GM12878 (cell line): ENCODE results near the gene SLC2A4RG. TPM values are rescaled to one million over a fixed set of nuclear protein-coding genes. Genes with fewer than 3 reads are reported as not detected.

Experiments used
- EED ChIP-seq: sonication (generic); IDR thresholded peaks from 2 replicates; pipeline ENCODE4 v1.6.1; 2016; ENCODE audit warnings: antibody characterized with exemption, low read depth
- HCFC1 ChIP-seq: fragments of 150-350 bp; IDR thresholded peaks from 2 replicates; pipeline ENCODE4 v1.6.1; 2014; ENCODE audit warnings: low read length
- JUNB ChIP-seq: IDR thresholded peaks from 2 replicates; pipeline ENCODE4 v1.6.1; 2016; ENCODE audit warnings: antibody characterized with exemption, mild to moderate bottlenecking
- MYB ChIP-seq: fragments of 150-350 bp; IDR thresholded peaks from 2 replicates; pipeline ENCODE4 v1.6.1; 2014; ENCODE audit warnings: mild to moderate bottlenecking, low read depth, low read length, borderline replicate concordance
- MYC ChIP-seq: IDR thresholded peaks from 2 replicates; pipeline ENCODE4 v1.6.1; 2011; ENCODE audit warnings: mild to moderate bottlenecking, low read length, moderate library complexity, inconsistent platforms; ENCODE audit not compliant: insufficient read depth, insufficient replicate concordance, insufficient read length, severe bottlenecking
- ZNF274 ChIP-seq: IDR thresholded peaks from one replicate; pipeline ENCODE4 v1.8.0; 2011; ENCODE audit not compliant: insufficient read length, insufficient read depth
- polyA plus RNA-seq, 11 experiments: library from polyadenylated mRNA; depleted of rRNA in 4 of 11; unstranded in 6 of 11; stranded (reverse) in 5 of 11; fragments of >200 nt; fragmentation: Nextera tagmentation in 4 of 11; fragmentation: Illumina TruSeq in 1 of 11; extraction: Ambion mirVana in 4 of 11; extraction: Trizol in 1 of 11; gene quantifications; 1 replicate in 1 of 11; 2 replicates in 10 of 11; pipeline versions ENCODE4 v1.2.1 to v1.2.3, GENCODE V29; 2011 to 2016; ENCODE audit warnings: inconsistent platforms in 2 of 11, missing spikeins in 2 of 11, low read depth in 1 of 11
- total RNA-seq, 4 experiments: library from RNA; depleted of rRNA in 3 of 4; stranded (reverse); fragments of >200 nt in 3 of 4; fragmentation: Illumina TruSeq in 1 of 4; extraction: Trizol in 1 of 4; gene quantifications; 2 replicates each; pipeline versions ENCODE4 v1.2.1 to v1.2.3, GENCODE V29; 2013 to 2021
- TF ChIP-seq, protein P1 (sequence below): fragments of 450-650 bp; IDR thresholded peaks from 2 replicates; pipeline ENCODE4 v1.6.1; 2016; ENCODE audit warnings: mild to moderate bottlenecking
- TF ChIP-seq, protein P2 (sequence below): fragments of 450-650 bp; formaldehyde crosslinking; IDR thresholded peaks from 2 replicates; pipeline ENCODE4 v1.4.0; 2020; ENCODE audit warnings: mild to moderate bottlenecking, moderate library complexity

SLC2A4RG gene
- total and polyA plus RNA-seq, 10 of the 15 experiments (the other 5 are each of a cell fraction or from before 2014, with no cell fraction given), result 0.34 to 65.9 (median 13.3) TPM

DNA sequence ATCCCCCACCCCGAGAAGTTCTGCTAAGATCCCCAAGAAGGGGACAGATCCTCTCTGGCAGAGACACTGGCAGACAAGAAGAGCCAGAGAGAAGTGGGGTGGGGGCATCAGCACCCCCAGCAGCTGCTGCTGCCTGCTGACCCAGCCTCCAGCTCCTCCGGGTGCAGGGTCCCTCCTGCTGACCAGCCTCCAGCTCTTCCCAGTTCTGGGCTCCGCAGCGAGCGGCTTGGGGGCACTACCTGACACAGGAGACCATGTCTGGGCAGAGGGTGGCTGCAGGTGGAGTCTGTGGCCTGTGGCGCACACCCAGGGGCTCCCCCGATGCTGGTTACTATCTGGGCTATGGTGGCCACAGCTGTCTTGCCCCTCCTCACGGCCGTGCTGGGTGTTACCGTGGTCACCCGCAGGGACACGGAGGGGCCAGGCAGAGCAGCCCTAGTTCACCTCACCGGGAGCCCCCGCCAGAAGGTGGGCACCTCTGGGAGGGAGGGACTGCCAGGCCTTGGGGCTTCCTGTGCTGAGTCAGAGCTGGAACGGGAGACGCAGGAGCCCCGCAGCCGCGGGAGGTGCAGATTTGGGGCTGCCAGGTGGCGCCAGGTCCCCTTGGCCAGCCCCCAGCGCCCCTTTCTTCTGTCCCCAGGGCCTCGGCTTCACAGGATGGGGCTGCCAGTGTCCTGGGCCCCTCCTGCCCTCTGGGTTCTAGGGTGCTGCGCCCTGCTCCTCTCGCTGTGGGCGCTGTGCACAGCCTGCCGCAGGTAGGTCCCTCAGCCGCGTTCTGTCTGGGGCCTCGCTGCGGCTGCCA lies 2.5 kb upstream of the SLC2A4RG start (continued):
- no peak for TF ChIP-seq MYC
- TF ChIP-seq, protein P1, sequence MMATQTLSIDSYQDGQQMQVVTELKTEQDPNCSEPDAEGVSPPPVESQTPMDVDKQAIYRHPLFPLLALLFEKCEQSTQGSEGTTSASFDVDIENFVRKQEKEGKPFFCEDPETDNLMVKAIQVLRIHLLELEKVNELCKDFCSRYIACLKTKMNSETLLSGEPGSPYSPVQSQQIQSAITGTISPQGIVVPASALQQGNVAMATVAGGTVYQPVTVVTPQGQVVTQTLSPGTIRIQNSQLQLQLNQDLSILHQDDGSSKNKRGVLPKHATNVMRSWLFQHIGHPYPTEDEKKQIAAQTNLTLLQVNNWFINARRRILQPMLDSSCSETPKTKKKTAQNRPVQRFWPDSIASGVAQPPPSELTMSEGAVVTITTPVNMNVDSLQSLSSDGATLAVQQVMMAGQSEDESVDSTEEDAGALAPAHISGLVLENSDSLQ, result peak; percentile 23; the same call in 1 of the 2 replicates
- TF ChIP-seq, protein P2, sequence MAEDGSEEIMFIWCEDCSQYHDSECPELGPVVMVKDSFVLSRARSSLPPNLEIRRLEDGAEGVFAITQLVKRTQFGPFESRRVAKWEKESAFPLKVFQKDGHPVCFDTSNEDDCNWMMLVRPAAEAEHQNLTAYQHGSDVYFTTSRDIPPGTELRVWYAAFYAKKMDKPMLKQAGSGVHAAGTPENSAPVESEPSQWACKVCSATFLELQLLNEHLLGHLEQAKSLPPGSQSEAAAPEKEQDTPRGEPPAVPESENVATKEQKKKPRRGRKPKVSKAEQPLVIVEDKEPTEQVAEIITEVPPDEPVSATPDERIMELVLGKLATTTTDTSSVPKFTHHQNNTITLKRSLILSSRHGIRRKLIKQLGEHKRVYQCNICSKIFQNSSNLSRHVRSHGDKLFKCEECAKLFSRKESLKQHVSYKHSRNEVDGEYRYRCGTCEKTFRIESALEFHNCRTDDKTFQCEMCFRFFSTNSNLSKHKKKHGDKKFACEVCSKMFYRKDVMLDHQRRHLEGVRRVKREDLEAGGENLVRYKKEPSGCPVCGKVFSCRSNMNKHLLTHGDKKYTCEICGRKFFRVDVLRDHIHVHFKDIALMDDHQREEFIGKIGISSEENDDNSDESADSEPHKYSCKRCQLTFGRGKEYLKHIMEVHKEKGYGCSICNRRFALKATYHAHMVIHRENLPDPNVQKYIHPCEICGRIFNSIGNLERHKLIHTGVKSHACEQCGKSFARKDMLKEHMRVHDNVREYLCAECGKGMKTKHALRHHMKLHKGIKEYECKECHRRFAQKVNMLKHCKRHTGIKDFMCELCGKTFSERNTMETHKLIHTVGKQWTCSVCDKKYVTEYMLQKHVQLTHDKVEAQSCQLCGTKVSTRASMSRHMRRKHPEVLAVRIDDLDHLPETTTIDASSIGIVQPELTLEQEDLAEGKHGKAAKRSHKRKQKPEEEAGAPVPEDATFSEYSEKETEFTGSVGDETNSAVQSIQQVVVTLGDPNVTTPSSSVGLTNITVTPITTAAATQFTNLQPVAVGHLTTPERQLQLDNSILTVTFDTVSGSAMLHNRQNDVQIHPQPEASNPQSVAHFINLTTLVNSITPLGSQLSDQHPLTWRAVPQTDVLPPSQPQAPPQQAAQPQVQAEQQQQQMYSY (CRISPR knock-in tag), result no peak
- TF ChIP-seq JUNB, result peak; percentile 60
- no peak for TF ChIP-seq HCFC1
- peak; percentile 86 for TF ChIP-seq EED
- TF ChIP-seq ZNF274, result no peak
- TF ChIP-seq MYB, result no peak
